DOHH2 (cell line): Measurements from ENCODE around the gene COL2A1.

ENCODE experiments used
- CTCF ChIP-seq: fragments of 200-600 bp; sonication (generic); IDR thresholded peaks from one replicate; pipeline ENCODE4 v1.5.1; 2014; ENCODE audit warnings: antibody characterized with exemption, mild to moderate bottlenecking, low read depth, low read length; ENCODE audit not compliant: poor library complexity, severe bottlenecking
- EZH2phosphoT487 ChIP-seq: fragments of 200-600 bp; sonication (generic); IDR thresholded peaks from 2 replicates; pipeline ENCODE4 v1.6.1; 2017; ENCODE audit warnings: borderline replicate concordance, mild to moderate bottlenecking, antibody characterized with exemption, low read length, moderate library complexity, mixed read lengths

GRCh38 chr12:47978598-47978873 lies 25.7 kb downstream of the COL2A1 start:
- TF ChIP-seq CTCF (no peak), EZH2phosphoT487 (no peak)
